ENCODE measurements around the gene DUSP16.
"Not testable (repeated sequence)": the region's sequence is repeated elsewhere in the genome, so short reads cannot be mapped to it uniquely, and the experiment has no call there.

The DUSP16 gene

GRCh38 chr12:12585115-12585863 lies 22.6 kb upstream of the DUSP16 start:
- TF ChIP-seq CTCF (conservative IDR thresholded peaks at IDR 0.05; ENCODE audit: low read depth, low read length): no peak
- H3K4me1 ChIP-seq (ENCODE audit: low read depth, poor library complexity, severe bottlenecking): no peaks in the 10 kb centered on the region

DNA sequence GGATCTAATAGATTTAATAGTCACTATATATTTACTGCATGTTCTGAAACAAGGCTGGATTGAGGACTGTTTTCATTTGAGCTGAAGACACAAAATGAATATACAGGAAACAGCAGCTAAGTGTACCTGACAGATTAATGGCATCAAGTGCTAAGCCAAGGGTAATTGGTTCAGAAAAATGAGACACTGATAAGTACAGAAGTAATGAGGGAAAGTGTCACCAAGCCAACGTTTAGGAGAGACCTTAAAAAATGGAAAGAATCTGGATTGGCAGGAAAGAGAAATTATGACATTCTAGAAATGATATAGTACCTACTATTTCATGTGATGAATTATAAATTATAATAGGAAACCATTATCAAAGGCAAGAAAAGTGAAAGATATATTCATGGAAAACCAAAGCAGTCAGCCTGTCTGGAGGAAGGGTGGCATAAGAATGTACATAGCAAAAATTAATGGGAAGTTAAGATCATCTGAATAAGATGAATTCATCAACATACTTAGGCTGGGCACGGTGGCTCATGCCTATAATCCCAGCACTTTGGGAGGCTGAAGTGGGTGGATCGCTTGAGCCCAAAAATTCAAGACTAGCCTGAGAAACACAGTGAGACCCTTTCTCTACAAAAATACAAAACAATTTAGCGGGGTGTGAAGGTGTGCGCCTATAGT lies 21.0 kb upstream of the DUSP16 start:
- Histone ChIP-seq H3K79me2 (ENCODE audit: insufficient read depth, low read depth) (no peaks in the 10 kb centered on the region), H3K36me3 (ENCODE audit: insufficient read depth) (no peaks in the 10 kb centered on the region), H3K4me3 (IDR thresholded peaks at IDR 0.05; ENCODE audit: insufficient read depth, low read depth, low read length) (no peak overlapping the region), H3K27me3 (ENCODE audit: insufficient read depth, low read depth) (no peaks in the 10 kb centered on the region), H4K20me1 (ENCODE audit: insufficient read depth) (no peaks in the 10 kb centered on the region), H2AFZ (ENCODE audit: low read depth) (no peak overlapping the region), H3K27ac (no peak overlapping the region), H3K4me1 (ENCODE audit: low read depth, poor library complexity, severe bottlenecking) (no peaks in the 10 kb centered on the region), H3K9ac (no peak overlapping the region), H3K4me2 (no peak overlapping the region)
- TF ChIP-seq CTCF (conservative IDR thresholded peaks at IDR 0.05; ENCODE audit: low read depth, low read length): no peak

More at GRCh38 chr12:12585115-12585863, 22.6 kb upstream of the DUSP16 start:
- Histone ChIP-seq H3K4me2 (no peak overlapping the region), H3K79me2 (ENCODE audit: insufficient read depth, low read depth) (no peaks in the 10 kb centered on the region), H3K27me3 (ENCODE audit: insufficient read depth, low read depth) (no peaks in the 10 kb centered on the region), H3K9ac (no peak overlapping the region), H3K4me3 (IDR thresholded peaks at IDR 0.05; ENCODE audit: insufficient read depth, low read depth, low read length) (no peak overlapping the region), H2AFZ (ENCODE audit: low read depth) (no peak overlapping the region), H4K20me1 (ENCODE audit: insufficient read depth) (no peaks in the 10 kb centered on the region), H3K27ac (no peak overlapping the region), H3K36me3 (ENCODE audit: insufficient read depth) (no peaks in the 10 kb centered on the region)

- Histone ChIP-seq H3K4me3 (IDR thresholded peaks at IDR 0.05; ENCODE audit: insufficient read depth, low read depth, low read length) (no peak overlapping the region), H2AFZ (ENCODE audit: low read depth) (no peak overlapping the region), H3K36me3 (ENCODE audit: insufficient read depth) (no peaks in the 10 kb centered on the region), H4K20me1 (ENCODE audit: insufficient read depth) (no peaks in the 10 kb centered on the region), H3K4me1 (ENCODE audit: low read depth, poor library complexity, severe bottlenecking) (no peaks in the 10 kb centered on the region), H3K4me2 (no peak overlapping the region), H3K79me2 (ENCODE audit: insufficient read depth, low read depth) (no peaks in the 10 kb centered on the region), H3K9ac (no peak overlapping the region), H3K27ac (no peak overlapping the region), H3K27me3 (ENCODE audit: insufficient read depth, low read depth) (no peaks in the 10 kb centered on the region)
- no peak for TF ChIP-seq CTCF (conservative IDR thresholded peaks at IDR 0.05; ENCODE audit: low read depth, low read length)
Observed at GRCh38 chr12:12582895-12583303, 20.2 kb upstream of the DUSP16 start.

DNA sequence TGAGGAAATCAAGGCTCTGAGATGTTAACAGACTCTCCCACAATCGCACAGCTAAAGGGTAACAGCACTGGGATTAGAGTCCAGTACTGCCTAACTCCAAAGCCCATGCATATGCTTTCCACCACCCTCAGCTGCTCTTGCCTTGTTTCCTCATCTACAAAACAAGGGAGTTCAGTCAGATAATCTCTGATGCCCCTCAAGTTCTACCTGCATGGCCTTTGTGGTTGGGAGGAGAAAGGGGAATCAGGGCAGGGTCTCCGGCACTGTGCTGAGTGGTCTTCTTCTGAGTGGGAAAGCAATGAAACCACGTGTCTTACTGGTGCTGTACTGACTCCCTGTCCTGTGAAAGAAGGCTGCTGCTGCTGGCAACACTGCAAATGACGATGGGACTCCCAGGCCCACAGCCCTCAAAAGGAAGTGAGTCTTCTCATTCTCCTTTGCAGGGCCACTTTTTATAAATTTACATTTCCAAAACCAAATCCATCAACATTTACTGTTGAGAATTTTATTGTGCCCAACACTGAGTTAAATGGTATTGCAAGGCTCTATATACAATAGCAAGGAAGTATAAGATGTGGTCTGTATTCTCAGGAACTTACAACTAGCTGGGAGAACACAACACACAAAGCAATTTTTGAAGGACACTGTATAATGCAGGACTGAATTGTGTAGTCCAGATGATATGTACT lies 19.7 kb upstream of the DUSP16 start:
- Histone ChIP-seq H3K4me1 (ENCODE audit: low read depth, poor library complexity, severe bottlenecking) (no peaks in the 10 kb centered on the region), H3K27me3 (ENCODE audit: insufficient read depth, low read depth) (no peaks in the 10 kb centered on the region), H3K4me3 (IDR thresholded peaks at IDR 0.05; ENCODE audit: insufficient read depth, low read depth, low read length) (no peak overlapping the region), H3K79me2 (ENCODE audit: insufficient read depth, low read depth) (no peaks in the 10 kb centered on the region), H2AFZ (ENCODE audit: low read depth) (no peak overlapping the region), H3K27ac (no peak overlapping the region), H3K36me3 (ENCODE audit: insufficient read depth) (no peaks in the 10 kb centered on the region), H3K4me2 (no peak overlapping the region), H4K20me1 (ENCODE audit: insufficient read depth) (no peaks in the 10 kb centered on the region), H3K9ac (no peak overlapping the region)
- no peak for TF ChIP-seq CTCF (conservative IDR thresholded peaks at IDR 0.05; ENCODE audit: low read depth, low read length)

- not testable (repeated sequence) for H3K27ac ChIP-seq; H2AFZ ChIP-seq (ENCODE audit: low read depth); H4K20me1 ChIP-seq (ENCODE audit: insufficient read depth); H3K9ac ChIP-seq; H3K4me1 ChIP-seq (ENCODE audit: low read depth, poor library complexity, severe bottlenecking); H3K4me3 ChIP-seq (IDR thresholded peaks at IDR 0.05; ENCODE audit: insufficient read depth, low read depth, low read length); H3K36me3 ChIP-seq (ENCODE audit: insufficient read depth); H3K4me2 ChIP-seq; H3K79me2 ChIP-seq (ENCODE audit: insufficient read depth, low read depth); H3K27me3 ChIP-seq (ENCODE audit: insufficient read depth, low read depth)
Observed at GRCh38 chr12:12580716-12581115, 18.1 kb upstream of the DUSP16 start.
